ENCODE measurements around the gene SLC2A4RG. TPM values are rescaled to one million over a fixed set of nuclear protein-coding genes. Genes with fewer than 3 reads are reported as not detected.

The SLC2A4RG gene
- total and polyA plus RNA-seq, 2 of the 13 experiments (the other 11 are each of a cell fraction or from before 2014, with no cell fraction given) = 91.4 to 95.9 TPM

DNA sequence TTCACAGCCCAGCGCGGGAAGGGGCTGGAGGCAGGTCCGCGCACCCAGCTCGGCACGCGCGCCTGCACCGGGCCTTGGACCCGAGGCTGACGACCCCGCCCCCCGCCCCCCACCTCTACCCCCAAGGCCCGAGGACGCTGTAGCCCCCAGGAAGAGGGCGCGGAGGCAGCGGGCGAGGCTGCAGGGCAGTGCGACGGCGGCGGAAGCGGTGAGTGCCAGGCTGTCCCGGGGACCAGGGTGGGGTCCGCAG, 2.0 kb upstream of the SLC2A4RG start (continued):
- no peak for TF ChIP-seq MED13 (CRISPR knock-in tag; IDR thresholded peaks at IDR 0.05)
- TF ChIP-seq RARA (CRISPR knock-in tag; IDR thresholded peaks at IDR 0.05) = no peak
- no peak for TF ChIP-seq EEA1 (CRISPR knock-in tag; IDR thresholded peaks at IDR 0.05; ENCODE audit: borderline replicate concordance)
- TF ChIP-seq NPAS2 (CRISPR knock-in tag; IDR thresholded peaks at IDR 0.05; ENCODE audit: borderline replicate concordance) = no peak
- TF ChIP-seq, protein P1, sequence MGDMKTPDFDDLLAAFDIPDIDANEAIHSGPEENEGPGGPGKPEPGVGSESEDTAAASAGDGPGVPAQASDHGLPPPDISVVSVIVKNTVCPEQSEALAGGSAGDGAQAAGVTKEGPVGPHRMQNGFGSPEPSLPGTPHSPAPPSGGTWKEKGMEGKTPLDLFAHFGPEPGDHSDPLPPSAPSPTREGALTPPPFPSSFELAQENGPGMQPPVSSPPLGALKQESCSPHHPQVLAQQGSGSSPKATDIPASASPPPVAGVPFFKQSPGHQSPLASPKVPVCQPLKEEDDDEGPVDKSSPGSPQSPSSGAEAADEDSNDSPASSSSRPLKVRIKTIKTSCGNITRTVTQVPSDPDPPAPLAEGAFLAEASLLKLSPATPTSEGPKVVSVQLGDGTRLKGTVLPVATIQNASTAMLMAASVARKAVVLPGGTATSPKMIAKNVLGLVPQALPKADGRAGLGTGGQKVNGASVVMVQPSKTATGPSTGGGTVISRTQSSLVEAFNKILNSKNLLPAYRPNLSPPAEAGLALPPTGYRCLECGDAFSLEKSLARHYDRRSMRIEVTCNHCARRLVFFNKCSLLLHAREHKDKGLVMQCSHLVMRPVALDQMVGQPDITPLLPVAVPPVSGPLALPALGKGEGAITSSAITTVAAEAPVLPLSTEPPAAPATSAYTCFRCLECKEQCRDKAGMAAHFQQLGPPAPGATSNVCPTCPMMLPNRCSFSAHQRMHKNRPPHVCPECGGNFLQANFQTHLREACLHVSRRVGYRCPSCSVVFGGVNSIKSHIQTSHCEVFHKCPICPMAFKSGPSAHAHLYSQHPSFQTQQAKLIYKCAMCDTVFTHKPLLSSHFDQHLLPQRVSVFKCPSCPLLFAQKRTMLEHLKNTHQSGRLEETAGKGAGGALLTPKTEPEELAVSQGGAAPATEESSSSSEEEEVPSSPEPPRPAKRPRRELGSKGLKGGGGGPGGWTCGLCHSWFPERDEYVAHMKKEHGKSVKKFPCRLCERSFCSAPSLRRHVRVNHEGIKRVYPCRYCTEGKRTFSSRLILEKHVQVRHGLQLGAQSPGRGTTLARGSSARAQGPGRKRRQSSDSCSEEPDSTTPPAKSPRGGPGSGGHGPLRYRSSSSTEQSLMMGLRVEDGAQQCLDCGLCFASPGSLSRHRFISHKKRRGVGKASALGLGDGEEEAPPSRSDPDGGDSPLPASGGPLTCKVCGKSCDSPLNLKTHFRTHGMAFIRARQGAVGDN (CRISPR knock-in tag; IDR thresholded peaks at IDR 0.05) = 0 out of 2 replicates have a peak, but pooled peaks have one; percentile 16
- no peak for TF ChIP-seq JUND (CRISPR knock-in tag; IDR thresholded peaks at IDR 0.05)
- TF ChIP-seq, protein P2, sequence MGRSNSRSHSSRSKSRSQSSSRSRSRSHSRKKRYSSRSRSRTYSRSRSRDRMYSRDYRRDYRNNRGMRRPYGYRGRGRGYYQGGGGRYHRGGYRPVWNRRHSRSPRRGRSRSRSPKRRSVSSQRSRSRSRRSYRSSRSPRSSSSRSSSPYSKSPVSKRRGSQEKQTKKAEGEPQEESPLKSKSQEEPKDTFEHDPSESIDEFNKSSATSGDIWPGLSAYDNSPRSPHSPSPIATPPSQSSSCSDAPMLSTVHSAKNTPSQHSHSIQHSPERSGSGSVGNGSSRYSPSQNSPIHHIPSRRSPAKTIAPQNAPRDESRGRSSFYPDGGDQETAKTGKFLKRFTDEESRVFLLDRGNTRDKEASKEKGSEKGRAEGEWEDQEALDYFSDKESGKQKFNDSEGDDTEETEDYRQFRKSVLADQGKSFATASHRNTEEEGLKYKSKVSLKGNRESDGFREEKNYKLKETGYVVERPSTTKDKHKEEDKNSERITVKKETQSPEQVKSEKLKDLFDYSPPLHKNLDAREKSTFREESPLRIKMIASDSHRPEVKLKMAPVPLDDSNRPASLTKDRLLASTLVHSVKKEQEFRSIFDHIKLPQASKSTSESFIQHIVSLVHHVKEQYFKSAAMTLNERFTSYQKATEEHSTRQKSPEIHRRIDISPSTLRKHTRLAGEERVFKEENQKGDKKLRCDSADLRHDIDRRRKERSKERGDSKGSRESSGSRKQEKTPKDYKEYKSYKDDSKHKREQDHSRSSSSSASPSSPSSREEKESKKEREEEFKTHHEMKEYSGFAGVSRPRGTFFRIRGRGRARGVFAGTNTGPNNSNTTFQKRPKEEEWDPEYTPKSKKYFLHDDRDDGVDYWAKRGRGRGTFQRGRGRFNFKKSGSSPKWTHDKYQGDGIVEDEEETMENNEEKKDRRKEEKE (IDR thresholded peaks at IDR 0.05) = no peak
- no peak for TF ChIP-seq BORCS8-MEF2B (CRISPR knock-in tag; IDR thresholded peaks at IDR 0.05)
- no peak for TF ChIP-seq ZSCAN20 (CRISPR knock-in tag; IDR thresholded peaks at IDR 0.05; ENCODE audit: borderline replicate concordance)
- peak; percentile 6; the same call in 1 of the 2 replicates for TF ChIP-seq CHCHD3 (CRISPR knock-in tag; IDR thresholded peaks at IDR 0.05)
- TF ChIP-seq SALL1 (CRISPR knock-in tag; IDR thresholded peaks at IDR 0.05) = peak; percentile 34; the same call in 1 of the 2 replicates
- TF ChIP-seq SPEN (CRISPR knock-in tag; IDR thresholded peaks at IDR 0.05; ENCODE audit: low read depth) = no peak
- TF ChIP-seq ZNF543 (CRISPR knock-in tag; IDR thresholded peaks at IDR 0.05) = no peak
- TF ChIP-seq SNRNP70 (IDR thresholded peaks at IDR 0.05; ENCODE audit: low read depth, low read length) = no peak
- TF ChIP-seq ZNF766 (CRISPR knock-in tag; IDR thresholded peaks at IDR 0.05; ENCODE audit: borderline replicate concordance) = no peak
- TF ChIP-seq ZNF709 (CRISPR knock-in tag; IDR thresholded peaks at IDR 0.05) = no peak
- TF ChIP-seq ERF (CRISPR knock-in tag; IDR thresholded peaks at IDR 0.05) = no peak
- TF ChIP-seq ZNF772 (CRISPR knock-in tag; IDR thresholded peaks at IDR 0.05) = 0 out of 2 replicates have a peak, but pooled peaks have one; percentile 79
- TF ChIP-seq ZBTB7A (CRISPR knock-in tag; IDR thresholded peaks at IDR 0.05) = peak; percentile 72
- TF ChIP-seq ZNF556 (CRISPR knock-in tag; IDR thresholded peaks at IDR 0.05; ENCODE audit: borderline replicate concordance) = no peak
- TF ChIP-seq ZFP36L2 (CRISPR knock-in tag; IDR thresholded peaks at IDR 0.05) = no peak
- TF ChIP-seq, protein P3, sequence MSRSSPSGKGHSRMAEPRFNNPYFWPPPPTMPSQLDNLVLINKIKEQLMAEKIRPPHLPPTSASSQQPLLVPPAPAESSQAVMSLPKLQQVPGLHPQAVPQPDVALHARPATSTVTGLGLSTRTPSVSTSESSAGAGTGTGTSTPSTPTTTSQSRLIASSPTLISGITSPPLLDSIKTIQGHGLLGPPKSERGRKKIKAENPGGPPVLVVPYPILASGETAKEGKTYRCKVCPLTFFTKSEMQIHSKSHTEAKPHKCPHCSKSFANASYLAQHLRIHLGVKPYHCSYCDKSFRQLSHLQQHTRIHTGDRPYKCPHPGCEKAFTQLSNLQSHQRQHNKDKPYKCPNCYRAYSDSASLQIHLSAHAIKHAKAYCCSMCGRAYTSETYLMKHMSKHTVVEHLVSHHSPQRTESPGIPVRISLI (CRISPR knock-in tag; IDR thresholded peaks at IDR 0.05; ENCODE audit: borderline replicate concordance) = no peak
- 0 out of 2 replicates have a peak, but pooled peaks have one; percentile 19 for TF ChIP-seq ZBTB42 (CRISPR knock-in tag; IDR thresholded peaks at IDR 0.05)
- TF ChIP-seq FOXP1 (IDR thresholded peaks at IDR 0.05) = no peak
- TF ChIP-seq FOXP1 (CRISPR knock-in tag; IDR thresholded peaks at IDR 0.05) = no peak
- no peak for TF ChIP-seq IRF2 (CRISPR knock-in tag; IDR thresholded peaks at IDR 0.05)
- TF ChIP-seq MEIS2 (CRISPR knock-in tag; IDR thresholded peaks at IDR 0.05) = peak; percentile 57; the same call in 1 of the 2 replicates

All from HepG2 (cell line).